HPDE6-E6E7 (cell line): Measurements from ENCODE around the gene SCGB1D1.

Experiments used
- DNase-seq: peaks from one replicate; pipeline ENCODE4 v3.0.0; 2011; ENCODE audit warnings: missing footprints; ENCODE audit errors: extremely low spot score

Gene SCGB1D1

DNA sequence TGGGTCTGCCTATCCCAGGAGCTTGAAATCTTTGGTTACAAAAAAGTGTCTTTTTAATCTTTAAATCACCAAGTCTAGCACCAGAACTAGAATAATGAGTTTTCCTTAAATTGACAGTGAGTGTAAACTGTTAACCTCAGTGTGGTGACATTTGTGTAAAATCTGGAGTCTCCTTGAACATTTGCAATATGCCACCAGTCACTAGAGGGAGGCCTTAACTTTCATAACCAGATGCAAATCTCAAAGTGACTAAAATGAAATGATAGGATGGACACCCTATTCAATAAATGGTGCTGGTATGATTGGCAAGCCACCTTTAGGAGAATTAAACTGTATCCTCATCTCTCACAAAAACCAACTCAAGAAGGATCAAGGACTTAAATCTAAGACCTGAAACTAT lies 43.7 kb downstream of the SCGB1D1 start:
- DNase-seq, result no peak

DNA sequence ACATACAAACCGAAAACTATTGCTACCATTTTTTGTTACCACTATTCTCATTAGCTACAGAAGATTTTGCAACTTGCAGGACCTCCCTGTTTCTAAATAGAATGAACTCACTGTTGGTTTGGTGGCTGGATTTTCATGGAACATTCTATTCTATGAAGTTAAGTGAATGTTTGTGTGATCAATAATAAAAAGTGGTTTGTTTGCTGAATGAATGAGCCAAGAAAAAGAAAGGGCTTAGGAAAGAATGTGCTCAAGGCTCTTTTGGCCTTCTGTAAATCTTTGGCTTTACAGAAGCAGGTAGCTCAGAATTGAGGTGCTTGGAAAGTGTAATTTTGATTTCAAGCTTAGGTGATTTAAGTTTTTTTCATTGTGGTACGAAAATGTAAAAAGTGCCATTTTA lies 46.2 kb downstream of the SCGB1D1 start:
- no peak for DNase-seq

DNA sequence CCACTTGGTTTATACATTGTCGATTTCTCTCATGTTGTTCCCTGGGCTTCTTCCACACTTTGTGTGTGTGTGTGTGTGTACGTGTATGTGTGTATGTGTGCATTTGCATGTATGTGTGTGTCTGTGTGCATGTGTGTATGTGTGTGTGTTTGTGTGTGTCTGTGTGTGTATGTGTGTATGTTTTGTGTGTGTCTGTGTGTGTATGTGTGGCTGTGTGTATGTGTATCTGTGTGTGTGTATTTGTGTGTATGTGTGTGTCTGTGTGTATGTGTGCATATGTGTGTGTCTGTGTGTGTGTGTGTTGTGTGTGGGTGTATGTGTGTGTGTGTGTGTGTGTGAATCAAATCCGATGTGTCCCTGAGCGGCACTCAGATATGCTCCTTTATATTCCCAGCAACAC lies 47.5 kb downstream of the SCGB1D1 start:
- no peak for DNase-seq

DNA sequence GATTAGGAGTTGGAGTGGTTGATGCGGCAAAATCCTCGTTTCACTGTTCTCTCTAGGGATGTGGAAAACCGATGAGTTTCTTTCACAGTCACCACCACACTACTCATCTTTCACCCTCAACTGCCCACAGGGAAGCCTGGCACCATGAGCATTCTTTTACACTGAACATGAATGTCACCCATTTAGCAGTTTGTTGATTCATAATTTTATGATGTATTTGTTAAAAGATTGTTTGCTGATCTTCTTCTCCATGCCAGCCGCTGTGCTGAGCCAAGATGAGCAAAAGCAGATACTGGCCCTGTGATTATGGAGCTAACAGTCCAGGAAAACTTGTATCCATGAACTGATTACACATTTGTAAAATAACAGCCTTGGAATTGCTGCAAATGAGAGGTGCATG lies 48.1 kb downstream of the SCGB1D1 start:
- DNase-seq, result no peak

DNA sequence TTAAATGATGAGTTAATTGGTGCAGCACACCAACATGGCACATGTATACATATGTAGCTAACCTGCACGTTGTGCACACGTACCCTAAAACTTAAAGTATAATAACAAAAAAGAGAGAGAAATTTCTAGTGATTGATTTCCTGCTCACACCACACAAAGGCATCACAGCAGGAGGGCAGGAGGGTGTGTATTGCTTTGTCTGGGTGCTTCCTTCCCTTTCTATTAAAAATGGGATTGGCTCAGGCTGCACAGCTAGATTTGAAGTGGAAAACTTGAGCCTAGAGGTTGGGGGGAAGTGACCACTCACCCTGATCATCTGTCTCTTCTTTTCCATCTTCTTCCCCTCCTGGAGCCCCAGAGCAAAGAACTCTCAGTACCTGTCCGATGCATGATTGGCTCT lies 51.1 kb downstream of the SCGB1D1 start:
- no peak for DNase-seq

DNA sequence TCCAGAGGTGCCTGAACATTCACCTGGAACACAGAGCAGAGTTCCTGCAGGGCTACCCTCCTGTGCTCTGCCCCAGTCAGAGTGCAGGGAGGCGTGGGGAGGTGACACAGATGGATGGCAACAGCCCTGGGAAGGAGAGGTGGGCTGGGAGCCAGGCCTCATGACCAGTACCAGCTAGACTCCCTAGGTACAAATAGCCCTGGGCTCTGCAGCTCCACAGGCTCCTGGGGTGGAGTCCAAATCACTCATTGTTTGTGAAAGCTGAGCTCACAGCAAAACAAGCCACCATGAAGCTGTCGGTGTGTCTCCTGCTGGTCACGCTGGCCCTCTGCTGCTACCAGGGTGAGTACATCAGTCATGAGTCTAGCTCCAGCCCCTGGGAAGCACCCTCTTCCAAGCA lies 52.0 kb downstream of the SCGB1D1 start, which contains the start of gene SCGB1D2:
Gene SCGB1D2, plus strand, starts transcription at position 219 of the 400 bp plus-strand sequence. Its CDS starts 69 bp downstream, at position 288.
- DNase-seq, result no peak
